Vagina (tissue), 2 donors: Measurements from ENCODE around the gene CAMK2B.

Experiments
- POLR2A ChIP-seq, 2 donors: fragments of 450-650 bp; IDR thresholded peaks; one replicate each; pipeline ENCODE4 v1.6.1; 2017; ENCODE audit warnings: antibody characterized with exemption in 2 of 2, mild to moderate bottlenecking in 2 of 2, moderate library complexity in 2 of 2
- POLR2AphosphoS5 ChIP-seq, 2 donors: sonication (generic); formaldehyde crosslinking; IDR thresholded peaks; one replicate each; pipeline ENCODE4 v1.9.0; 2017; ENCODE audit warnings: antibody characterized with exemption in 2 of 2, mild to moderate bottlenecking in 2 of 2, low read depth in 1 of 2; ENCODE audit not compliant: insufficient read depth in 1 of 2

- TF ChIP-seq POLR2AphosphoS5 (IDR thresholded peaks at IDR 0.05; ENCODE audit: insufficient read depth in 1 of 2, low read depth in 1 of 2) = no peak
- no peak for TF ChIP-seq POLR2A (IDR thresholded peaks at IDR 0.05)
These were observed 28.3 kb upstream of the CAMK2B start for GRCh38 chr7:44353668-44354067.
